Osteoblast (primary cell): ENCODE results near the gene MC1R. TPM values are rescaled to one million over a fixed set of nuclear protein-coding genes. Genes with fewer than 3 reads are reported as not detected.

Experiments
- DNase-seq: peaks from one replicate; pipeline ENCODE4 v3.0.0; 2011; ENCODE audit warnings: low spot score, mixed read lengths; ENCODE audit not compliant: insufficient read length; ENCODE audit errors: missing footprints
- H2AFZ ChIP-seq: 2 replicates; pipeline ENCODE4 v1.6.0; 2011; ENCODE audit warnings: mild to moderate bottlenecking, low read length
- H3K27ac ChIP-seq: 2 replicates; pipeline ENCODE4 v1.5.1; 2011; ENCODE audit warnings: mild to moderate bottlenecking, low read depth, low read length, moderate library complexity
- H3K27me3 ChIP-seq: 2 replicates; pipeline ENCODE4 v1.6.0; 2012; ENCODE audit warnings: mild to moderate bottlenecking, control low read depth, inconsistent platforms, low read length, moderate library complexity; ENCODE audit not compliant: insufficient read depth
- H3K36me3 ChIP-seq: 2 replicates; pipeline ENCODE4 v1.5.1; 2011; ENCODE audit warnings: mild to moderate bottlenecking, low read length, control low read depth, moderate library complexity; ENCODE audit not compliant: insufficient read depth
- H3K4me1 ChIP-seq: 2 replicates; pipeline ENCODE4 v1.5.1; 2011; ENCODE audit warnings: mild to moderate bottlenecking, low read length, control low read depth, moderate library complexity; ENCODE audit not compliant: insufficient read depth
- H3K4me2 ChIP-seq: 2 replicates; pipeline ENCODE4 v1.6.0; 2011; ENCODE audit warnings: mild to moderate bottlenecking, low read length; ENCODE audit not compliant: insufficient read depth
- H3K4me3 ChIP-seq: fragments of 200-600 bp; sonication (generic); 3 replicates; pipeline ENCODE4 v1.5.1; 2012; ENCODE audit warnings: mild to moderate bottlenecking, low read length, inconsistent platforms; ENCODE audit not compliant: insufficient read depth
- H3K79me2 ChIP-seq: 2 replicates; pipeline ENCODE4 v1.6.0; 2012; ENCODE audit warnings: mild to moderate bottlenecking, low read length, control low read depth, inconsistent platforms; ENCODE audit not compliant: insufficient read depth
- H3K9me3 ChIP-seq: 2 replicates; pipeline ENCODE4 v1.5.1; 2011; ENCODE audit warnings: low read depth, low read length, control low read depth
- H4K20me1 ChIP-seq: 2 replicates; pipeline ENCODE4 v1.6.0; 2012; ENCODE audit warnings: mild to moderate bottlenecking, low read length, control low read depth; ENCODE audit not compliant: insufficient read depth
- CTCF ChIP-seq: IDR thresholded peaks from 2 replicates; pipeline ENCODE4 v1.5.1; 2011; ENCODE audit warnings: mild to moderate bottlenecking, low read depth, low read length, moderate library complexity; ENCODE audit errors: extremely low read depth
- total RNA-seq: library from RNA; depleted of rRNA; stranded (reverse); fragments of >200 nt; gene quantifications from 2 replicates; pipeline ENCODE4 v1.2.3, GENCODE V29; 2012

Gene MC1R
- total RNA-seq, 1 donor: 5.1 TPM

GRCh38 chr16:89903908-89904515, 14.7 kb upstream of the MC1R start:
- DNase-seq: peak; percentile 88
- Histone ChIP-seq H3K4me2 (no peak overlapping the region), H3K36me3 (peaks cover 64% of the 10 kb centered on the region), H3K4me1 (no peaks in the 10 kb centered on the region), H4K20me1 (peaks cover 24% of the 10 kb centered on the region), H2AFZ (no peak overlapping the region), H3K4me3 (no peak overlapping the region), H3K27me3 (no peaks in the 10 kb centered on the region), H3K9me3 (no peaks in the 10 kb centered on the region), H3K79me2 (no peaks in the 10 kb centered on the region), H3K27ac (no peak overlapping the region)
- no peak for TF ChIP-seq CTCF

- no peaks in the 10 kb centered on the region for H3K9me3 ChIP-seq
- H3K4me2 ChIP-seq: no peak overlapping the region
- H3K27ac ChIP-seq: no peak overlapping the region
- no peaks in the 10 kb centered on the region for H3K79me2 ChIP-seq
- TF ChIP-seq CTCF: no peak
- DNase-seq: peak; percentile 60
- no peaks in the 10 kb centered on the region for H3K27me3 ChIP-seq
- peaks cover under 1% of the 10 kb centered on the region for H3K4me1 ChIP-seq
- H2AFZ ChIP-seq: no peak overlapping the region
- H3K4me3 ChIP-seq: no peak overlapping the region
- peaks cover 66% of the 10 kb centered on the region for H3K36me3 ChIP-seq
- peaks cover 24% of the 10 kb centered on the region for H4K20me1 ChIP-seq
Observed at GRCh38 chr16:89904606-89905510, 13.8 kb upstream of the MC1R start.

GRCh38 chr16:89905511-89906139, 13.0 kb upstream of the MC1R start:
- H3K9me3 ChIP-seq: no peaks in the 10 kb centered on the region
- TF ChIP-seq CTCF: no peak
- peaks cover 23% of the 10 kb centered on the region for H4K20me1 ChIP-seq
- no peak overlapping the region for H3K4me2 ChIP-seq
- H3K27ac ChIP-seq: no peak overlapping the region
- H3K79me2 ChIP-seq: no peaks in the 10 kb centered on the region
- peaks cover 67% of the 10 kb centered on the region for H3K36me3 ChIP-seq
- peak; percentile 96 for DNase-seq
- H3K27me3 ChIP-seq: no peaks in the 10 kb centered on the region
- H3K4me3 ChIP-seq: no peak overlapping the region
- no peak overlapping the region for H2AFZ ChIP-seq
- peaks cover 3% of the 10 kb centered on the region for H3K4me1 ChIP-seq
